Prostate gland (tissue), 2 donors: ENCODE measurements around the gene GMPR. TPM values are rescaled to one million over a fixed set of nuclear protein-coding genes. Genes with fewer than 3 reads are reported as not detected.

Experiments
- DNase-seq: peaks from one replicate; pipeline ENCODE4 v3.0.0-alpha.2; 2019; ENCODE audit warnings: low spot score
- H3K27ac ChIP-seq, 2 donors: fragments of 200-600 bp; sonication (generic); 2 replicates each; pipeline ENCODE4 v1.5.1; 2017 to 2019
- H3K27me3 ChIP-seq: fragments of 200-600 bp; sonication (generic); replicated peaks from 2 replicates; pipeline ENCODE4 v1.5.1; 2019; ENCODE audit not compliant: insufficient read depth
- H3K36me3 ChIP-seq, 2 donors: fragments of 200-600 bp; sonication (generic); 1 replicate in 1 of 2; 2 replicates in 1 of 2; pipeline versions ENCODE4 v1.5.1 to v1.8.1; 2017 to 2019
- H3K4me1 ChIP-seq: fragments of 200-600 bp; sonication (generic); replicated peaks from 2 replicates; pipeline ENCODE4 v1.5.1; 2019
- H3K4me3 ChIP-seq, 2 donors: fragments of 200-600 bp; sonication (generic); 2 replicates each; pipeline ENCODE4 v1.5.1; 2017 to 2019
- H3K9me3 ChIP-seq: fragments of 200-600 bp; sonication (generic); 2 replicates; pipeline ENCODE4 v1.5.1; 2017
- CTCF ChIP-seq, 4 experiments: fragments of 200-600 bp in 2 of 4; fragments of 450-650 bp in 2 of 4; sonication (generic) in 2 of 4; IDR thresholded peaks; 1 replicate in 3 of 4; 2 replicates in 1 of 4; pipeline ENCODE4 v1.5.1; 2016 to 2019; ENCODE audit warnings: antibody characterized with exemption in 4 of 4, mild to moderate bottlenecking in 2 of 4, moderate library complexity in 2 of 4
- POLR2A ChIP-seq: fragments of 450-650 bp; IDR thresholded peaks from one replicate; pipeline ENCODE4 v1.6.1; 2016; ENCODE audit warnings: antibody characterized with exemption, mild to moderate bottlenecking
- POLR2AphosphoS5 ChIP-seq: sonication (generic); formaldehyde crosslinking; IDR thresholded peaks from one replicate; pipeline ENCODE4 v1.6.1; 2017; ENCODE audit warnings: antibody characterized with exemption
- WGBS: methylation state at CpG from one replicate; pipeline ENCODE4 v1.1.5; 2018; 5-methylcytosine and 5-hydroxymethylcytosine counted together
- intact Hi-C: fragments of 100-400 bp; cut with DNase I; formaldehyde crosslinking; loops from one replicate; pipeline ENCODE4 v1.14.2; 2022
- total RNA-seq, 2 donors: library from RNA; depleted of rRNA; stranded (reverse); fragments of >200 nt; gene quantifications; one replicate each; pipeline ENCODE4 v1.1.0, GENCODE V29; 2016

GMPR gene
- total RNA-seq, 2 donors from 2014 or later, result 228 to 266 TPM

GRCh38 chr6:16252686-16253299 is 14.4 kb downstream of the GMPR start:
- DNase-seq, result no peak
- no peaks in the 10 kb centered on the region for H3K27me3 ChIP-seq
- H3K36me3 ChIP-seq, result peaks cover 0 to 8% of the 10 kb centered on the region in 2 donors
- 73% methylated on average over 2 of the region's 2 CpGs for WGBS
- no peak overlapping the region for H3K4me3 ChIP-seq
- TF ChIP-seq POLR2A, result no peak
- TF ChIP-seq POLR2AphosphoS5, result no peak
- TF ChIP-seq CTCF (IDR thresholded peaks at IDR 0.05), result no peak
- intact Hi-C loops, result no loop called here
- H3K27ac ChIP-seq, result no peak overlapping the region
- H3K9me3 ChIP-seq, result no peaks in the 10 kb centered on the region
- H3K4me1 ChIP-seq, result peaks cover 2% of the 10 kb centered on the region

- H3K27ac ChIP-seq, result no peak overlapping the region
- no peaks in the 10 kb centered on the region for H3K27me3 ChIP-seq
- no peaks in the 10 kb centered on the region for H3K9me3 ChIP-seq
- H3K4me1 ChIP-seq, result peaks cover 2% of the 10 kb centered on the region
- intact Hi-C loops, result no loop called here
- DNase-seq, result no peak
- peaks cover 0 to 8% of the 10 kb centered on the region in 2 donors for H3K36me3 ChIP-seq
- no peak for TF ChIP-seq POLR2A
- no peak for TF ChIP-seq CTCF (IDR thresholded peaks at IDR 0.05)
- TF ChIP-seq POLR2AphosphoS5, result no peak
- WGBS, result 90% methylated on average over 10 of the region's 10 CpGs
- H3K4me3 ChIP-seq, result no peak overlapping the region
Observed at GRCh38 chr6:16253399-16254144, 15.2 kb downstream of the GMPR start.

DNA sequence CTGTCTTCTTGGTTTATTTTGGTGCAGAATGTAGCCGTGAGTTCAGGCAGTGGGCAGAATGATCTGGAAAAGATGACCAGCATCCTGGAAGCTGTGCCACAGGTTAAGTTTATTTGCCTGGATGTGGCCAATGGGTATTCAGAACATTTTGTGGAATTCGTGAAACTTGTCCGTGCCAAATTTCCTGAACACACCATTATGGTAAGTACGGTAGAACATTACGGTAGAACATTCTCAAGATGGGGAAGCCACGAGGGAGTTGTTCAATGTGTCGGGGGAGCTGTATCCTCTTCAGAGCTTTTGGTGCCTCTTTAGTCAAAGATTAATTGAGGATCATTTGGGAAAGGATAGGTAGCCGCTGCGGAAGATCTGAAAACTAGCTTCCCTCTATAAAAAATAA is 16.1 kb downstream of the GMPR start:
- intact Hi-C loops, result no loop called here
- peaks cover under 1% of the 10 kb centered on the region for H3K4me1 ChIP-seq
- no peak overlapping the region for H3K27ac ChIP-seq
- no peaks in the 10 kb centered on the region for H3K27me3 ChIP-seq
- DNase-seq, result no peak
- WGBS, result 97% methylated on average over 9 of the region's 9 CpGs
- no peaks in the 10 kb centered on the region for H3K9me3 ChIP-seq
- no peak overlapping the region for H3K4me3 ChIP-seq
- TF ChIP-seq POLR2A (no peak), CTCF (IDR thresholded peaks at IDR 0.05) (no peak), POLR2AphosphoS5 (no peak)
- H3K36me3 ChIP-seq, result peaks cover 0 to 8% of the 10 kb centered on the region in 2 donors

DNA sequence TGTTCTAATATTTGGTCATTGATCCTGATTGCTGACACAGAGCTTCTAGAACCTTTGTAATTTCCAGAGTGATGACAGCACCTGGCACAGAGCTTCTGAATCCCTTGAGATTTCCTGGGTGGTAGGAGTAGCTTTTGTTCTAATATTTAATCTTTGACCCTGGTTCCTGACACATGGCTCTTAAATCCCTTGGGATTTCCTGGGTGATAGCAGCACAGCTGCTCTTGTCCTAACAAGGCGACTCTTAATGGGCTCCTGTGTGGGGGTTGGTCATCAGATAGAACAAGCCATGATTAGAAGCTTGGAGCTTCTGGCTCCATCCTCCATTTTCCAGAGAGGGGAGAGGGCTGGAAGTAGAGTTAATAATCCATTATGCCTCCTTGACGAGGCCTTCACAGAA is 18.4 kb downstream of the GMPR start:
- WGBS, result 95% methylated on average over 2 of the region's 2 CpGs
- Histone ChIP-seq H3K27ac (no peak overlapping the region), H3K4me3 (no peak overlapping the region), H3K4me1 (no peaks in the 10 kb centered on the region), H3K27me3 (no peaks in the 10 kb centered on the region), H3K9me3 (no peaks in the 10 kb centered on the region), H3K36me3 (peaks cover 0 to 8% of the 10 kb centered on the region in 2 donors)
- TF ChIP-seq POLR2AphosphoS5, result no peak
- TF ChIP-seq CTCF (IDR thresholded peaks at IDR 0.05), result no peak
- no peak for TF ChIP-seq POLR2A
- DNase-seq, result no peak
- intact Hi-C loops, result no loop called here
